CD1c-positive myeloid dendritic cell (primary cell): ENCODE data around the gene NDRG4.

ENCODE experiments used
- DNase-seq: peaks from one replicate; pipeline ENCODE4 v3.0.0-alpha.2; 2016; ENCODE audit errors: extremely low spot score

NDRG4 gene

GRCh38 chr16:58537124-58537906, 37.4 kb downstream of the NDRG4 start:
- no peak for DNase-seq

GRCh38 chr16:58541711-58542110, 41.8 kb downstream of the NDRG4 start:
- no peak for DNase-seq

- no peak for DNase-seq
These were observed 42.3 kb downstream of the NDRG4 start for GRCh38 chr16:58542291-58542690.

GRCh38 chr16:58543685-58544084, 43.7 kb downstream of the NDRG4 start:
- DNase-seq = no peak

GRCh38 chr16:58548378-58548777, 48.4 kb downstream of the NDRG4 start:
- no peak for DNase-seq

- no peak for DNase-seq
These were observed 51.6 kb downstream of the NDRG4 start for GRCh38 chr16:58551496-58551895.

GRCh38 chr16:58556678-58557077, 56.7 kb downstream of the NDRG4 start:
- no peak for DNase-seq
